Frontal cortex (tissue), 4 donors: ENCODE measurements around the gene SPOCK2. TPM values are rescaled to one million over a fixed set of nuclear protein-coding genes. Genes with fewer than 3 reads are reported as not detected.
"Not testable (repeated sequence)": the region's sequence is repeated elsewhere in the genome, so short reads cannot be mapped to it uniquely, and the experiment has no call there.

Experiments used
- DNase-seq, 2 donors: peaks; one replicate each; pipeline ENCODE4 v3.0.0; 2012; ENCODE audit warnings: low spot score in 2 of 2
- FAIRE-seq: peaks from 2 replicates; lab custom pipeline; 2012; peaks lifted over from hg19 to GRCh38; lab: Jason Lieb, UNC
- total RNA-seq: library from RNA; depleted of rRNA; stranded (reverse); fragments of >200 nt; gene quantifications from one replicate; pipeline ENCODE4 v1.2.3, GENCODE V29; 2014
- donor health status: control.
- donor health status: control.
- donor health status: control.

Gene SPOCK2
- total RNA-seq, 1 donor from 2014 or later = 26.9 TPM

DNA sequence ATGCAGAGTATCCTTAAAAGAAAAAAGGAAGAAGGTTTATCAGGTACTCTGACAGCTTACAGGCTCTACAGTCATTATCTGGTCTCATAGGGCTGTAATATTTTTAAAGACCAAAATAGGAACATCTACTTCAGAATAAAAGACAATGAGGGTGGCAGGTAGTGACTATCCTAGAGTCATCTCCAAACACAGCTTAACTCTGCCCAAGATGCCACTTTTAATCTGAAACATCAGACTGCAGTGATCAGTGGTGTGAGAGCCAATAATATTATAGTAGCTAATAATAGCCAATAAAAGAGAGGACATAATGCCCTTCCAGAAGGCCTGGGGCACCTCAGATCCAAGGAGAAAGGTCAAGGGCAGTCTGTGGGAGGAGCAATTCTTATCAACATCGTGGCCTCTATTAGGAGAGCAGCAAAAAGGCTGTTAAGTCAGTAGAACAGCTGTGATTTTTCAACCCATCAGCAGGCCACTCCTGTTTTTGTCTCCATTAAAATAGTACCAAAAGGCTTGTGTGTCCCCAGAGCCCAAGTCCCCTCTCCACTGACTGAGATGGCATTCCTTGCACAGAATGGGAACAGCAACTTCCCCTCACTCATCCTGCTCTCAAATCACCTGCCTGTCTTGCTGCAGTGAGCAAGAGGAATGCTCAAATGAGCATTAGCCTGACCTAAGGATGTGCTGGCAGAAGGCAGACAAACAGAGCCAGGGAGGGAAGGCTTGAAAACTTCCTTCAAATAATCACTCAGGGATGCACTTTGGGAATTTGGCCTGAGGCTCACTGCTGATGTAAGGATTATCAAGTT, 20.7 kb upstream of the SPOCK2 start:
- no peak for DNase-seq
- FAIRE-seq = no peak

DNA sequence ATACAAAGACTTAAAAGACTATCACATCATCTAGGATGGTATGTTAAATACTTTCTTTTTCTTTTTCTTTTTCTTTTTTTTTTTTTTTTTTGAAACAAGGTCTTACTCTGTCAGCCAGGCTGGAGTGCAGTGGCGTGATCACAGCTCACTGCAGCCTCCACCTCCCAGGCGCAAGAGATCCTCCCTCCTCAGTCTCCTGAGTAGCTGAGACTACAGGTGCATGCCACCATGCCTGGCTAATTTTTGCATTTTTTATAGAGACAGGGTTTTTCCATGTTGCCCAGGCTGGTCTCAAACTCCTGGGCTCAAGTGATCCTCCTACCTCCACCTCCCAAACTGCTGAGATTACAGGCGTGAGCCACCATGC, 19.6 kb upstream of the SPOCK2 start:
- not testable (repeated sequence) for DNase-seq, FAIRE-seq

DNA sequence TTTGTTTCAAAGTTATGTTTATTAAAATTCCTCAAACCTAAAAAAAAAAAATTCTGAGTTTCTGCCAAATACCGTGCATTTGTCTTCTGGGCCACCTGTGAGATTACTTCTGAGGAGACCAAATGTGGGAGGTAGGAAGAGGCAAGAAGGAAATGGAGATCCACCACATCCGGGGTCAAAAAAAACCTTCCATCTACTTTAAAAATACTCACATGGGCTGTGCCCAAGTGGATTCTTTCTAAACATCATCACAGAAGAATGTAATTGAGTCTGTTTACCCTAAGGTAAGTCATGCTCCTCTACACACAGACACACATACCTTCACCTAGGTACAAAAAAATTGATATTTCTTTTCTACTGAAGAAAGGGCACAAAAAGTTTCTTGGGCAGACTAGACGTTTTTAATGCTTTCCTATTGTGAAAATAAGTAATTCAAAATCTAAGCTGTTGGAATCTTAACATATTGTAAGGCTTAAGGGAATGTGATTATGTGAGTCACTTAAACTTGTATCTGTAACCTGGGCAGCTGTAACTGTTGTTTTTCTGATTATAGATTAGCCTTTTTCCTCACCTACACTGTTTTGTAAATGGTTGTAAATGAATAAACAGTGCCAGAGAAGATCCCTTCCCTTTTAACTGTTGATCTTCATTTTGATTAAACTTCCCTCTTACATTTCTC, 19.1 kb upstream of the SPOCK2 start:
- DNase-seq = no peak
- FAIRE-seq = no peak

DNA sequence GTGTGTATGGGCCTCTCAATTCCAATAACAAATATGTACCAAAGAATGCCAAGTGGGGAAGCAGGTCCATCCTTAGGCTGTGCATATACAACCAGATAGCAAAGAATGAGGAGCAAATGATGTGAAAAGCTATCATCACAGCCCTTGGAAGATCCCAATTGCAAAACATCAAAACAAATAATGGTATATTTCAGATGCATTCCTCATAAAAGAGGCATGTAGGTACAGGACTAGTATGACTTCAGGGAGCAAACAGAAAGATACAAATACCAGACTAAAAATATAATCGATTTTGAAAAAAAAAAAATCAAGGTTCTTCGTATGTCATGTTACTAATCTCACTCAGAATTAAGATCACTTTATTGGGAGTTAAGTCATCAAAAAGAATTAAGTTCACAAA, 18.5 kb upstream of the SPOCK2 start:
- FAIRE-seq (peak; percentile 39), DNase-seq (no peak)

DNA sequence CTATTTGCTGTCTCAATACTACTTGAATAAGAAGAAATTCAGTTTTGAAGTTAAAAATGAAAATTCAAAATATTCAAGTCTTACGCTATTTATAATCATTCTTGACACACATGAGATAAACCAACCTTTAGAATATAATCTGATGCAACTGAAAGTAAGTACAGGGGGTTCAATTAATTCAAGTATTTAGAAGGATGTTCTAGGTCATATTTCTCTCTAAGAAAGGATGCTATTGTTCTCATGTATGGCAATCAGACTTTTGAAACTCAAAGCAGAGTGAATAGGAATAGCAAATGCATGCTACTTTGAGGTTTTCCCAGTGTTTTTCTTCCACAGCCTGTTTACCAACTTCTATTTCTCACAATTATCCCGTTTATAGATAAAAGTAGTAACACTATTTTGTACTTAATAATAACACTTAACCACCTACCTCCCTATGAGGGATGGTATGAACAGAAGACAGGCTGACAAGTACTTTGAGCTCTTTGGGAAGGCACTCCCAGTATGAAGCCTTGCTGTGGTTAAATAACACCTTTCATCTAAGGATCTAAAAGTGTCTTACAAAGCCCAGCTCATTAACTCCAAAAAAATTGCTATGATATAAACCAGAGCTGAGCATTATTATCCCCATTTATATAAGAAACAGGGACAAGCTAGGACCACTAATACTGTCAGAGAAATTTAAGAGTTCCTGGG, 18.0 kb upstream of the SPOCK2 start:
- DNase-seq (no peak), FAIRE-seq (no peak)

DNA sequence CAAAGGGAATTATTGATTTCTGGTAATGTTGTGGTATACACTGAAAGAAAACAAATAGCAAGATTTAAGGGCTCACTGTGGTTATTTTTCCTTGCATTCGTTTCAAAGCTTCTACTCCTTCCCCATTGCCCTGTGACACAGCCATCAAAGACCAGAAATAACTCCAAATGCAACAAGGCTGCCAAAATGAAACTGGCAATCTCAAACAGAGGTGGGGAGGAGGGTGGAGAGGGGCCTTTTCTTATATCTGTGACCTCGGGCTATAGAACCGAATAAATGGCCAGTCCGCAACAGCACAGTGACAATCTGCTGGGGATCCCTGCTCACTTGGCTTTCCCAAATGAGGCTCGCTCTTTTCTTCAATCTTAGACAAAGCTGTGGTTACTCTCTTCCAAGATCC, 17.4 kb upstream of the SPOCK2 start:
- FAIRE-seq = no peak
- DNase-seq = no peak

DNA sequence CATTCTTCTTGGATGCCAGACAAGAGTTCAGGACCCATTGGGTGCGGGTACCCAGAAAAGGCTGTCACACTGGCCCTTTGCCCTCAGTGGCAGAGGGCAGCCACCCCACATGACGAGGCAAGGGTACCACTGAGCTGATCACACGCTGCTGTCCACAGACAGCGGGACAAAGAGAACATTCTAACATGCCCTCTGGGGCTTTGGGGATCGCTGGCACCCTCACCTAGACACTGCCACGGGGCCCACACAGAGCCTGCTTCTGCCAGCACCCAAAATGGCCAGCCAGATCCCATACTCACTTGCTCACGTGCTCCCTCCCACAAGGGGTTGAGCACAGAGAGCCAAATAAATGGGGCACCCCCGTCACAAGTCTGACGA, 16.7 kb upstream of the SPOCK2 start:
- FAIRE-seq (no peak), DNase-seq (no peak)

DNA sequence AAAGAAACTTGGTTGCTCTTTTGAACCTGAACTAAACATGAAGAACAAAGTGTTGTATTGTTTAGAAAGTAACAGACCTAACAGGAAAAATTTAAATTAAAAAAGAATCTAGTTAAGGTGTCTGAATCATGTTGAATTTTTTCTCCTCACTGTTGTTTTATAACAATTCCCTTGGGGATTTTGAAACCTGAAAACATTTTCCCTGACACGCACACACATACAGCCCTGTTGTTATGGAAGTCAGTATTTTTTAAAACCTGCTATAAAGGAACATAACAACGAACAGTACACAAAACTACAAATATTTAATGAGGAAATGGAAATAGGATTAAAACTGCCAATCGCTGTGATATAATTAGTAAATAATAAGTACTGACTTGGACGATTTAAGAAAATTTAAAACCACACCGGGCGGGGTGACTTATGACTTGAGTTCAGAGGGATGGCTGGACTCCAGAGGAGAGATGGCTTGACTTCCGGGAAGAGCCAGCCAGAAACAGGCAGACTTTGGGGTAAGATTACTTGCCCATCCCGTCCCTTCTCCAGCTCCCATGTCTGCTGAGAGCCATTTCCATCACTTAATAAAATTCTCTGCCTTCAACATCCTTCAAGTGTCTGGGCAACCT, 16.2 kb upstream of the SPOCK2 start:
- FAIRE-seq (peak; percentile 54), DNase-seq (no peak)

DNA sequence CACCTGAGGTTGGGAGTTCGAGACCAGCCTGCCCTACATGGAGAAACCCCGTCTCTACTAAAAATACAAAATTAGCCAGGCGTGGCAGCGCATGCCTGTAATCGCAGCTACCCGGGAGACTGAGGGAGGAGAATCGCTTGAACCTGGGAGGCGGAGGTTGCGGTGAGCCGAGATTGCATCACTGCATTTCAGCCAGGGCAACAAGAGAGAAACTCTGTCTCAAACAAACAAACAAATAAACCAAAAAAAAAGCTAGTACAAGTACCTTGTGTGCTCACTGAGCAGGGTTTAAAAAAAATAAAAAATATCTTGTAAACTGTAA, 11.2 kb upstream of the SPOCK2 start:
- FAIRE-seq (no peak), DNase-seq (no peak)

DNA sequence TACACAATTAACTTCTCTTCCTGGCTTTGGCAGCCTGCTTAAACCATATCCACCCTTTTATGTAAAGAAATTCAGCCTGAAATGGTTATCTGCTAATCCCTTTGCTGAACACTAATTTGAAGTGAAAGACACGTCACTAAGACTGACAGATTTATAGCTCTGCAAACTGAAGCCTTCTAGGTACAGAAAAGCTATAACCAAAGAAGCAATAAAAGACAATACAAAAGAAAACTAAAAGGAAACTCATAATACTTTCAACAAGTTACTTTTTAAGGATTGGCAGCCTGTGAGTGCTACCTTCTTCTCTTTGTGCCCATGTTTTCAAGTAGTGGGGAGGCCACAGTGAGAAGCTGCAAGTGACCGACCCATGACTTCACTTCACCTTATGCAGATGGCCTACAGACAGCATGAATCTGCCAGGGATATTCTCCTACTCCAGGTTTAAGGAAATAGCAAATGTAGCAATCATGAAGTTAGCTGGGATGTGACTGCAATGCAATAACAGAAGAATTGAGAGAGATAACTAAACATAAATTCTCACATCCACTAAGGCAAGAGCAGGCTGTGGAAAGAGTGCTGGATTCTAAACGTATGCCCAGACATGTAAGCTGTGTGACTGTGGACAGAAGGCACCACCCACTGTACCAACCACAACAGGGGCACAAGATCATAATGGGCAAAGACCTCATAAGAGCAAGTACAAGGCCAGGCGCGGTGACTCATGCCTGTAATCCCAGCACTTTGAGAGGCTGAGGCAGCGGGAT, 10.7 kb upstream of the SPOCK2 start:
- FAIRE-seq = no peak
- DNase-seq = no peak

DNA sequence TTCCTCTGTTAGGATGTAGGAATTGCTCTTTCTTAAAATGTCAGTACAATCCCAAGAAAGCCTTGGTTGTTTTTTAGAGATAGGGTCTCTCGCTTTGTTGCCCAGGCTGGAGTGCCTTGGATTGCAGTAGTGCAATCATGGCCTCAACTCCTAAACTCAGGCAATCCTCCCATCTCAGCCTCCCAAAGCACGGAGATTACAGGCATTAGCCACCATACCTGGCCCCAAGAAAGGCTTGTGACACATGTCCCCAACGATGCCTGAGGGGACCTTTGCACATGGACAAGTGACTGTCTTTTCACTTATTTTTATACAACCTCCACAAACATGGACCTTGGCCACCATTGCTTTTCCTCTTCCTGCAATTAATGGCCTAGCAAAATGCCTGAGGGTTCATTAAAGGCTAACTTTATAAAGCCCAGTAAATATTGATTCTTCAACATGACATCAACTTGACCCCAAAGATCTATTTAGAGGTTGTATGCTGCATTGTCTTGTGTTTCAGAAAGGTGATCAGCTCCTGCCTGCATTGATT, 10.0 kb upstream of the SPOCK2 start:
- FAIRE-seq = no peak
- no peak for DNase-seq

DNA sequence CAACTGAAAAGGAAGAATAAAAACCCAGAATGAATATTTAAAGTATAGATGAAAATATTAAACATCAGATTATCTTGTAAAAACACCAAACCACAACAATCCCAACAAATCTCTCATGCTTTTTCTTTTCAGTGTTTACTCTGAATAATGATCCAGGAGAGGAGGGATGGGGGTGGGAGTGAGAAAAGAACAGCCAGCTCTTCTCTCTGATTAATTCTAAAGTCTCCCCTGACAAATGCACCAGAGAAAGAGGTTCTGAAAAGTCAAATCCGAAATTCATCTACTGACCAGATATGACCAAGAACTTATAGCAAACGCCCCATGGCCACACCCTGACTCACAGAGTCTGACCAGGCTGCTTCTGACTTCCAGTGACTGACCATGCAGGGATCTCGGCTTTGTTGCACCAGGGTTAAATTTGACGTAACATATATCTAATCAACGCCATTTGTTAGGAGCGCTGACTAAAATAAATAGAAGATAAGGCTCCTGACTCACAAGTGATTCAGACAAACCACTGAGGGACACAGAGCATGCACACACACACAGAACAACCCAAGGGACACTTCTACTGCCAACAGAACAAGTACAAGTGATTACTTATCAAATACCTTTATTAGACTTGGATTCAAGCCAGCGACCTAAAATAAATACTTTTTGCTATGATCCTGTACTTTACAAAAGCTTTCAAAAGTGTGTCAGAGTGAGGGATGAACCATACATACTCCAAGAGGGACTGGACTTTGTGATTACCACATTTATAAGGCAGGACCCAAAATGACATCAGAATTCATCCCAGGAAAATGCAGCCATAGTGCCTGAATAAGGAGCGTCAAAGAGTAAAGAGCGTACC, 9.3 kb upstream of the SPOCK2 start:
- no peak for FAIRE-seq
- no peak for DNase-seq

DNA sequence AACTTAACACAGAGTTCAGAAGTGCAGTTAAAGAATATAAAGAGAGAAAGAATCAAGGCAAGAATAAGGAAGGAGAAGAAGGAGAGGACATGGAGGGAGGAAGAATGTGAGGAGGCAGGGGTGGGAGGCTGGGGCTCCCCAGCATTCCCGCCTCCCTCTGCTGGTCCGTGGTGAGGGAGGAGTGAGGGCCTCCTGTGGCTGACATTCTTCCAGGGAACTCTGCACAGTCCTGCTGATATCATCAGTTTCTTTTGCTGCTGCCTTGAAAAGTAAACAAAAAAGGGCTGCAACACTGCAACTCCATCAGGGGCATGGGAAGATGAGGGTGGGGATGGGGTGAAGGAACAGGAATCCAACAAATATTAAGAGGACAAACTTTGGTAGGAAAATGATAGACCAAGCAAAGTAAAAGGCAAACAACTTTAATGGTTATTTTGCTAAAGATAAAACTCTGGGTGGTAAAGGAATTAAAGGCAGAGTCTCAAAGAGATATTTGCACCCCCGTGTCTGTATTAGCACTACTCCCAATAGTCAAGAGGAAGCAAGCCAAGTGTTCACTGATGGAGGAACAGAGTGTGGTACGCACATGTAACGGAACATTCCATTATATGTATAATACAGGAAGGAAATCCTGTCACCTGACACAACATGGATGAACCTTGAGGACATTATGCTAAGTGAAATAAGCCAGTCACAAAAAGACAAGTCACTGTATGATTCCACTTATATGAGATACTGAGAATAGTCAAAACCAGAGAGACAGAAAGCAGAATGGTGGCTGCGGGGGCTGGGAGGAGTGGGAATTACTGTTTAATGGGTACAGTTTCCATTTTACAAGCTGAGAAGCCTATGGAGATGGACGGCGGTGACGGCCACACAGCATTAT, 8.0 kb upstream of the SPOCK2 start:
- FAIRE-seq (no peak), DNase-seq (no peak)

DNA sequence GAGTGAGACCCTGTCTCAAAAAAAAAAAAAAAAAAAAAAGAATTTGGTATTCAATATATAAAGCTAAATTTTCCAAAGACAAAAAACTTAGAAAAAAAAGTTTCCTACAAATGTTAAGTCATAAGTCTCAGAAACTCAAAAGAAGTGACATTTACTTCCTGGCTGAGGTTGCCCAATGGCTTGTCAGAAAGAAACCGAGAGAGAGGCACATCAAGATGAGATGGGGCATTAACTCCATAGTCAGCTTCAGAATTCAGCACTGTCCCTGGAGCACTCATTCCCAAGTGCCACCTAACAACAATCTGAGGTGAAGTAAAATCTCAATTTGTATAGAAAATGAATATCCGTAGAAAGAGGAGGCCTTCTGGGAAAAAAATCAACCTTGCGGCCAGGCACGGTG, 6.8 kb upstream of the SPOCK2 start:
- no peak for FAIRE-seq

DNA sequence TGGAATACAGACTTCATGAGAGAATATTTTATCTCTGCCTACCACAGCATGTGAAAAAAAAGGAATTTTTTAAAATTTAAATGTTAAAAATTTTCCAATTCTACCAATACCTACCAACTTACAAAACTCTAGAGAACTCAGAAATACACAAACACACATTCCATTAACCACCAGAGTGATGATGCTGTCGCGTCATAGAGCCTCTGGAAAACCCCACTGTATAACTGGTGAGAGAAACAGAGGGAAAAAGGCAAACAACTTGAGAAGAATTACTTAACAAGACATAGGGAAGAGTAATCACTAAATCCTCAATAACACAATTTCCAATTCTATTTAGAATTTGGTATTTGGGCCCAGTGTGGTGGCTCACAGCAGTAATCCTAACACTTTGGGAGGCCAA, 6.2 kb upstream of the SPOCK2 start:
- no peak for FAIRE-seq
- no peak for DNase-seq

More for the DNA sequence above, 6.8 kb upstream of the SPOCK2 start:
- DNase-seq = no peak

DNA sequence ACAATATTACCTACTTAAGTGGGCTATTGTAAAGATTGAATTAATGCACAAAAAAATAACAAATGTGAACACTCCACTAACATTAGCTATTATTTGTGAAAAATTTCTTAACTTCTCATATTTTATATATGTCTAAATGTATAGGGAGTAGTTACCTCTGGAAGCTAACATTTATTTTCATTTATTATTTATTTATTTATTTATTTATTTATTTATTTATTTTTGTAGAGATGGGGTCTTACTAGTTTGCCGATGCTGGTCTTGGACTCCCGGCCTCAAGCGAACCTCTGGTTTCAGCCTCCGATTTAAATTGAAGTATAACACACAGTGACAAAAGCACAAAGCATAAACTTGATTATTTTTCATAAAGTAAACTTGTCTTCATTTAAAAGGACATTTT, 5.1 kb upstream of the SPOCK2 start:
- FAIRE-seq = no peak
- DNase-seq = no peak

DNA sequence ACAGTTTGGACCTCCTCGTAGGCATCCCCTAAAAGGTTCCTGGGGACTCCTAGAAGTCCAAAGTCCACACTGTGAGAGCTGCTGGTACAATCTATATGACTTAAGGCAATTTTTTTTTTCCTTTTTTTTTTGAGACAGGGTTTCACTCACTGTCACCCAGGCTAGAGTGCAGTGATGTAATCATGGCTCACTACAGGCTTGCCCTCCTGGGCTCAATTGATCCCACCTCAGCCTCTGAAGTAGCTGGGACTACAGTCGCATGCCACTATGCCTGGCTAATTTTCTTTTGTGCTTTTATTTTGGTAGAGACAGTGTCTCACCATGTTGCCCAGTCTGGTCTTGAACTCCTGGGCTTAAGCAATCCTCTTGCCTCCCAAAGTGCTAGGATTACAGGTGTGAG, 4.6 kb upstream of the SPOCK2 start:
- DNase-seq (no peak), FAIRE-seq (no peak)
